Measurements from ENCODE around the gene FLCN. TPM values are rescaled to one million over a fixed set of nuclear protein-coding genes. Genes with fewer than 3 reads are reported as not detected.
"Not testable (repeated sequence)": the region's sequence is repeated elsewhere in the genome, so short reads cannot be mapped to it uniquely, and the experiment has no call there.

FLCN gene
- total and polyA plus RNA-seq, 12 donors, result 16.0 to 78.2 (median 35.8) TPM

DNA sequence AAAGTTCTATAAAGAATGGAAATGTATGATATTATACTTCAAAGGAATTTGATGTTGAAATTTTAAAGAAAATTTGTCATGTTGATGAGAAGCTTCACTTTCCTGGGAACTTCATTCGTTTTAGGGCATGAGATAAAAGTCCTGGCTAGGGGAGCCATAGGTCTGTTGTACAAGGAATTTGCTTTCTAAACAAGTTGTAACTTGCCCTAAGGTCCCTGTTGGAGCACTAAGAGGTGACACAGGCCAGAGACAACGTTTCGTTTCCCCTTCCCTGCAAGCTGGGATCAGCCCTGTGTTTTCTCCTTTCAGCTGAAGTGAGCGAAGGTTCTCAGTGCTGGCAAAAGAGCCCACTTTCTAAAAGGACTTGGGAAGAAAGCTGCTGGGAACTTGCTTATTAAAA is 47.4 kb downstream of the FLCN start:
- Histone ChIP-seq H3K27ac (peak overlapping the region in 3 of 10 donors; percentile 26 to 88 (median 76)), H3K36me3 (peaks cover 0 to 42% (median 15%) of the 10 kb centered on the region in 9 donors), H3K27me3 (no peaks in the 10 kb centered on the region), H3K4me3 (no peak overlapping the region), H3K4me1 (peaks cover 9 to 64% (median 54%) of the 10 kb centered on the region in 9 donors), H3K9me3 (no peaks in the 10 kb centered on the region)
- intact Hi-C loops (cut with DNase I), result loop anchor here in 1 of 10 donors (5.0 kb wide), 1 partner anchor 48 kb away; the partner anchor contains the start of gene FLCN
- ATAC-seq, result no peak
- WGBS, 2 donors, result 37 to 56% methylated on average over 4 of the region's 4 CpGs
- TF ChIP-seq, protein P1, sequence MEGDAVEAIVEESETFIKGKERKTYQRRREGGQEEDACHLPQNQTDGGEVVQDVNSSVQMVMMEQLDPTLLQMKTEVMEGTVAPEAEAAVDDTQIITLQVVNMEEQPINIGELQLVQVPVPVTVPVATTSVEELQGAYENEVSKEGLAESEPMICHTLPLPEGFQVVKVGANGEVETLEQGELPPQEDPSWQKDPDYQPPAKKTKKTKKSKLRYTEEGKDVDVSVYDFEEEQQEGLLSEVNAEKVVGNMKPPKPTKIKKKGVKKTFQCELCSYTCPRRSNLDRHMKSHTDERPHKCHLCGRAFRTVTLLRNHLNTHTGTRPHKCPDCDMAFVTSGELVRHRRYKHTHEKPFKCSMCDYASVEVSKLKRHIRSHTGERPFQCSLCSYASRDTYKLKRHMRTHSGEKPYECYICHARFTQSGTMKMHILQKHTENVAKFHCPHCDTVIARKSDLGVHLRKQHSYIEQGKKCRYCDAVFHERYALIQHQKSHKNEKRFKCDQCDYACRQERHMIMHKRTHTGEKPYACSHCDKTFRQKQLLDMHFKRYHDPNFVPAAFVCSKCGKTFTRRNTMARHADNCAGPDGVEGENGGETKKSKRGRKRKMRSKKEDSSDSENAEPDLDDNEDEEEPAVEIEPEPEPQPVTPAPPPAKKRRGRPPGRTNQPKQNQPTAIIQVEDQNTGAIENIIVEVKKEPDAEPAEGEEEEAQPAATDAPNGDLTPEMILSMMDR (IDR thresholded peaks at IDR 0.05), result no peak
- no peak for DNase-seq

GRCh38 chr17:17188586-17188985 is 48.4 kb downstream of the FLCN start:
- TF ChIP-seq, protein P1 (IDR thresholded peaks at IDR 0.05), result no peak
- Histone ChIP-seq H3K36me3 (peaks cover 0 to 52% (median 15%) of the 10 kb centered on the region in 9 donors), H3K4me3 (no peak overlapping the region), H3K9me3 (no peaks in the 10 kb centered on the region), H3K4me1 (peaks cover 13 to 74% (median 64%) of the 10 kb centered on the region in 9 donors), H3K27ac (no peak overlapping the region), H3K27me3 (no peaks in the 10 kb centered on the region)
- ATAC-seq, result no peak
- 94 to 95% methylated on average over 4 of the region's 4 CpGs for WGBS, 2 donors
- intact Hi-C loops (cut with DNase I), result loop anchor here in 1 of 10 donors (5.0 kb wide), 1 partner anchor 49 kb away; the partner anchor contains the start of gene FLCN
- DNase-seq, result no peak

DNA sequence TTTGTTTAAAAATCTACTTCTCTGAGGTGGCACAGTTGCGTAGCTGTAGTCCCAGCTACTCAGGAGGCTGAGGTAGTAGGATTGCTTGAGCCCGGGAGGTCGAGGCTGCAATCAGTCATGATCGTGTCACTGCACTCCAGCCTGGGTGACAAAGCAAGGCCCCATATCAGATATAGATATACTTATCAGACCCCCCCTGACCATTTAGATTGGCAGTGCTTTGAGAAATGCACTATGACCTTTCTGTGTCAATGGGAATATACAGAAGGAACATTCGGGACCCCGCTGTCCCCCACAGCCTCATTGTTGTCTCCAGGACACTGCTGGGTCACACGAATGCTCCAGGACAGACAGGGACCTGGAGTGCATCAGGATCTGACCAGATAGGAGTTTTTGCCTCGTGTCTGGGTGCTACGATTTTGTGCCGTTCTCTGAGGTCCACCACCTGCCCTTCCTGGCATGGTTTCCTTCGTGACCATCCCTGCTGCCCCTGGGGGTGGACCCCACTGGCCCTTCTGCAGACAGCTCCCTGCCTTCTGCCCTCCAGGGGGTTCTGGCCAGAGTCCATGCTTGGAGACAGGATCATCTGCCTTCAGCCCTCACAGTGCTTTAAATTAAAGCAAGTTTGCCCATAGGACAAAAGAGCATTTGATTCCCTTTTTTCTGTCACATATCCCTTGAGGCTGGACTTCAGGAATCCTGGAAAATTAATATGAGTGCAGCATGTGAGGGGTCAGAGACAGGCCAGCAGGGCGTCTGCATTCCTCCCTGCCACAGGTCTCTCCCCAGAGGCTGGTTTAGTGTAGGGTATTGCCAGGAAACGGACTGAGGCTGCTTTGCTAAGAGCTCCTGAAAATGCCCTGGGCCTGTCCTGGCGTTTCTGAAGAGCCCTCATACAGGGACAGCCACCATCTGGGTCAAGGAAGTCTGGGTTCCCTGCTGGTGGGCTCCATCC is 50.1 kb downstream of the FLCN start:
- Histone ChIP-seq H3K9me3 (no peaks in the 10 kb centered on the region), H3K27me3 (no peaks in the 10 kb centered on the region), H3K4me1 (peaks cover 13 to 79% (median 63%) of the 10 kb centered on the region in 9 donors), H3K36me3 (peaks cover 0 to 69% (median 26%) of the 10 kb centered on the region in 9 donors), H3K27ac (peak overlapping the region in 2 of 10 donors; percentile 23 to 75), H3K4me3 (no peak overlapping the region)
- ATAC-seq (no peak), DNase-seq (no peak)
- WGBS, 2 donors, result 66 to 67% methylated on average over 14 of the region's 14 CpGs
- TF ChIP-seq, protein P1 (IDR thresholded peaks at IDR 0.05), result no peak
- intact Hi-C loops (cut with DNase I), result loop anchor here in 2 of 10 donors (1.0 to 5.0 kb wide), 2 partner anchors 50 to 93 kb away; partner anchors contain the start of gene FLCN (in 1 of the 2)

GRCh38 chr17:17186051-17186450 is 50.9 kb downstream of the FLCN start:
- Histone ChIP-seq H3K36me3 (peaks cover 0 to 77% (median 31%) of the 10 kb centered on the region in 9 donors), H3K27me3 (no peaks in the 10 kb centered on the region), H3K4me3 (no peak overlapping the region), H3K27ac (peak overlapping the region in 2 of 10 donors; percentile 46 to 75), H3K4me1 (peaks cover 5 to 77% (median 57%) of the 10 kb centered on the region in 9 donors), H3K9me3 (no peaks in the 10 kb centered on the region)
- TF ChIP-seq, protein P1 (IDR thresholded peaks at IDR 0.05), result no peak
- intact Hi-C loops (cut with DNase I), result loop anchor here in 2 of 10 donors (1.0 to 5.0 kb wide), 2 partner anchors 51 to 92 kb away; partner anchors contain the start of gene FLCN (in 1 of the 2)
- DNase-seq (no peak), ATAC-seq (no peak)
- WGBS, 2 donors, result 63 to 68% methylated on average over 3 of the region's 3 CpGs

DNA sequence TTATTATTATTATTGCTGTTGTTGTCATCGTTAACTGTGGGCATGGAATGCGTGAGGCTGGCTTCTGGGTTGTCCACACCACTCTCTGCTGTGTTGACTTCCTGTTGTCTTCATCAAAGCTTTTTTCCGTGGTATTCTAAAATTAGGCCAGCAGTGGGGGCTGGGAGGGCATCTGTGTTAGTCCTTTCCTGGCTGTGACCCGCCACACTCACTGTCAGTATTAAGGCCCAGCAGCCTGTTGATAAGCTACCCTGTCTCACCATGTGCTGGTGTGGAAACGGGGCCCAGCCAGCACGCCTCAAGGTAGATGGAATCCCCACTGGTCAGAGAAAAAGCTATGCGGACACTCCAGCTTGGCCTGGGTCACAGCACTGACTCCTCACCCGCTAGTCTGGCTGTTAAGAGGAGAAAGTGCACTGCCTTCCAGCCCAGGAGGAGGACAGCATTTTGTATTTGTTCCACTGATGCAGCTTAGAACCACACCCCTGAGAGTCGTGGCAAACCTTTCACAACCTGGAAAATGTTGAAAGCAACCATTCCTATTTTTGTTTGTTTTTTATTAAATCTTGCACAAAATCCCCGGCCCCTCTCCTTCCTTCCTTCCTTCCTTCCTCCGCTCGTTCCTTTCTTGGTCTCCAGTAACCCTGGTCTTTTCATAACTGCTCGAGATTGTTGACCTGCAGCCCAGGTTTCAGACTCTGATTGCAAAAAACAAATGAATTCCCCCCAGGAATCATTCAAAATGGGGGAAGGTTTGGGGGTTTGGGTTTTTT is 51.8 kb downstream of the FLCN start:
- ATAC-seq, result peak; percentile 7 to 64 (median 52)
- H3K4me3 ChIP-seq, H3K27me3 ChIP-seq, H3K9me3 ChIP-seq: not testable (repeated sequence)
- H3K27ac ChIP-seq, result peak overlapping the region in 8 of 10 donors; percentile 26 to 75 (median 47)
- DNase-seq, result peak; percentile 37 to 53
- intact Hi-C loops (cut with DNase I), result loop anchor here in 1 of 10 donors (5.0 kb wide), 1 partner anchor 52 kb away; the partner anchor contains the start of gene FLCN
- H3K36me3 ChIP-seq, result peaks cover 0 to 85% (median 40%) of the 10 kb centered on the region in 9 donors
- WGBS, 2 donors, result 35 to 45% methylated on average over 13 of the region's 13 CpGs
- H3K4me1 ChIP-seq, result peaks cover 5 to 77% (median 57%) of the 10 kb centered on the region in 9 donors

Measured in heart right ventricle (tissue), 16 donors.